Measurements from ENCODE around the gene LY6G5B. TPM values are rescaled to one million over a fixed set of nuclear protein-coding genes. Genes with fewer than 3 reads are reported as not detected.

The LY6G5B gene
- total and polyA plus RNA-seq, 2 donors (not counting 1 experiment from before 2014, with no cell fraction given), result 28.4 to 44.2 TPM

DNA sequence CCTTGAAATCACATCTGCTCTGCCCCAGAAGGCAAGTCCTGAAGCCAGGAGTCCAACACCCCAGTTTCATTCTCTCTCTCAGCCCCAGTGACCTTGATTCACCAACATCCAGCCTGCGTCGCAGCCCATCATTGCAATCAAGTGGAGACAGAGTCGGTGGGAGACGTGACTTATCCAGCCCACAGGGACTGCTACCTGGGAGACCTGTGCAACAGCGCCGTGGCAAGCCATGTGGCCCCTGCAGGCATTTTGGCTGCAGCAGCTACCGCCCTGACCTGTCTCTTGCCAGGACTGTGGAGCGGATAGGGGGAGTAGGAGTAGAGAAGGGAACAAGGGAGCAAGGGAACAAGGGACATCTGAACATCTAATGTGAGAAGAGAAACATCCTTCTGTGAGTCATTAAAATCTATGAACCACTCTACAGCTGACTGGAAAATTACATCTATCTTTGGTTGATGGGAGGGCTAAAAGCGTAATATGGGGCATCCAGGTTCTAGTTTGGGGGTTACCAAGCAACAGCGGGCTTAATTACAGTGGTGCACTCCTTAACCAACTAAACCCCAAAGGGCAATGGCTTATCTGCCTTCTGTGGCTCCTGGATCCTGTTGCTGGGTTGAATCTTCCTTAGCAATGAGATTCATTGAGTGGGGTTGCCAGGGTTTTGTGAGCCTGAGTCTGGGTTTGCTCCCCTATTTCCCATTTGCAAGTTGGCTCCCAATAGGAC is 47.9 kb downstream of the LY6G5B start:
- no peaks in the 10 kb centered on the region for H3K9me3 Mint-ChIP-seq (ENCODE audit: insufficient read depth)
- TF ChIP-seq EZH2 (IDR thresholded peaks at IDR 0.05; ENCODE audit: borderline replicate concordance, insufficient read depth, low read depth, low read length, poor library complexity, severe bottlenecking), result no peak
- TF ChIP-seq, protein P1, sequence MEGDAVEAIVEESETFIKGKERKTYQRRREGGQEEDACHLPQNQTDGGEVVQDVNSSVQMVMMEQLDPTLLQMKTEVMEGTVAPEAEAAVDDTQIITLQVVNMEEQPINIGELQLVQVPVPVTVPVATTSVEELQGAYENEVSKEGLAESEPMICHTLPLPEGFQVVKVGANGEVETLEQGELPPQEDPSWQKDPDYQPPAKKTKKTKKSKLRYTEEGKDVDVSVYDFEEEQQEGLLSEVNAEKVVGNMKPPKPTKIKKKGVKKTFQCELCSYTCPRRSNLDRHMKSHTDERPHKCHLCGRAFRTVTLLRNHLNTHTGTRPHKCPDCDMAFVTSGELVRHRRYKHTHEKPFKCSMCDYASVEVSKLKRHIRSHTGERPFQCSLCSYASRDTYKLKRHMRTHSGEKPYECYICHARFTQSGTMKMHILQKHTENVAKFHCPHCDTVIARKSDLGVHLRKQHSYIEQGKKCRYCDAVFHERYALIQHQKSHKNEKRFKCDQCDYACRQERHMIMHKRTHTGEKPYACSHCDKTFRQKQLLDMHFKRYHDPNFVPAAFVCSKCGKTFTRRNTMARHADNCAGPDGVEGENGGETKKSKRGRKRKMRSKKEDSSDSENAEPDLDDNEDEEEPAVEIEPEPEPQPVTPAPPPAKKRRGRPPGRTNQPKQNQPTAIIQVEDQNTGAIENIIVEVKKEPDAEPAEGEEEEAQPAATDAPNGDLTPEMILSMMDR (IDR thresholded peaks at IDR 0.05), result no peak
- ATAC-seq (ENCODE audit: low read depth) (no peak), DNase-seq (no peak)
- H3K27ac Mint-ChIP-seq, result no peak overlapping the region
- Histone ChIP-seq H3K79me2 (ENCODE audit: control insufficient read depth, insufficient read depth, low read length) (no peaks in the 10 kb centered on the region), H3K27ac (ENCODE audit: low read length in 2 of 2) (no peak overlapping the region), H3K36me3 (replicated peaks in 1 of 2; ENCODE audit: control extremely low read depth in 1 of 2, control insufficient read depth in 1 of 2, extremely low read depth in 1 of 2, insufficient read depth in 2 of 2, low read length in 1 of 2) (no peaks in the 10 kb centered on the region), H4K20me1 (ENCODE audit: control insufficient read depth, insufficient read depth, low read length, poor library complexity, severe bottlenecking) (no peaks in the 10 kb centered on the region), H3K4me1 (ENCODE audit: control insufficient read depth in 2 of 2, insufficient read depth in 2 of 2, low read length in 2 of 2) (no peaks in the 10 kb centered on the region), H2AFZ (ENCODE audit: insufficient read depth, low read depth, low read length, poor library complexity, severe bottlenecking) (no peak overlapping the region), H3K27me3 (replicated peaks in 1 of 4; ENCODE audit: control extremely low read depth in 1 of 4, control insufficient read depth in 3 of 4, insufficient read depth in 4 of 4, low read length in 3 of 4) (no peaks in the 10 kb centered on the region), H3K4me3 (ENCODE audit: control extremely low read depth in 1 of 5, extremely low read depth in 1 of 5, insufficient read depth in 1 of 5, low read depth in 2 of 5, low read length in 4 of 5) (no peak overlapping the region), H3K9me3 (ENCODE audit: control extremely low read depth in 1 of 3, control insufficient read depth in 2 of 3, insufficient read depth in 1 of 3, low read length in 2 of 3) (no peaks in the 10 kb centered on the region), H3K9ac (ENCODE audit: low read length) (no peak overlapping the region), H3K4me2 (replicated peaks; ENCODE audit: low read depth, low read length, poor library complexity, severe bottlenecking) (no peak overlapping the region)
- no peak overlapping the region for H3K4me3 Mint-ChIP-seq
- POLR2A ChIA-PET, result no interaction called here
- 92% methylated on average over 7 of the region's 10 CpGs for WGBS (ENCODE audit: insufficient coverage)
- H3K4me1 Mint-ChIP-seq, result peaks cover 1% of the 10 kb centered on the region
- intact Hi-C loops (cut with micrococcal nuclease), result no loop called here
- H3K27me3 Mint-ChIP-seq, result peaks cover 1% of the 10 kb centered on the region
- CTCF ChIA-PET, result no interaction called here

DNA sequence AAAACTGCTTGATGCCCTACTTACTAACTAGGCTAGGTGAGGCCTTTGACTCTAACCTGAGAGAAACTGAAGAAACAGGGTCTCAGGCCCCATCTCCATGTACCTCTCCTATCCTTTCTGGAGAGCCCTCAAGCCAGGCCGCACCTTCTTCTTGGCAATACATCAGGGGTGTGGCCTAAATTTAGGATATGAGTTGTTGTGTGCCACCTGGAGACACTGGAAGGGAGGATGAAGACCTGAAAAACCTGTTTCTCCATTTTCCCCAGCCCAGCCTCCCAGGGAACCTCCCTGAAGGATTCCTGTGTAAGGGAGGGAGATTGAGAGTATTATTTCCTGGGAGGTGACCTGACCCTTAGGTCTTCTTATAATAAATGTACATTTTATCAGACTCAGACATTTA is 48.5 kb downstream of the LY6G5B start:
- Histone ChIP-seq H3K27ac (ENCODE audit: low read length in 2 of 2) (no peak overlapping the region), H3K9ac (ENCODE audit: low read length) (no peak overlapping the region), H3K27me3 (replicated peaks in 1 of 4; ENCODE audit: control extremely low read depth in 1 of 4, control insufficient read depth in 3 of 4, insufficient read depth in 4 of 4, low read length in 3 of 4) (no peaks in the 10 kb centered on the region), H2AFZ (ENCODE audit: insufficient read depth, low read depth, low read length, poor library complexity, severe bottlenecking) (no peak overlapping the region), H3K4me1 (ENCODE audit: control insufficient read depth in 2 of 2, insufficient read depth in 2 of 2, low read length in 2 of 2) (peaks cover 3 to 5% of the 10 kb centered on the region in 2 donors), H3K36me3 (replicated peaks in 1 of 2; ENCODE audit: control extremely low read depth in 1 of 2, control insufficient read depth in 1 of 2, extremely low read depth in 1 of 2, insufficient read depth in 2 of 2, low read length in 1 of 2) (no peaks in the 10 kb centered on the region), H3K79me2 (ENCODE audit: control insufficient read depth, insufficient read depth, low read length) (no peaks in the 10 kb centered on the region), H3K4me2 (replicated peaks; ENCODE audit: low read depth, low read length, poor library complexity, severe bottlenecking) (no peak overlapping the region), H4K20me1 (ENCODE audit: control insufficient read depth, insufficient read depth, low read length, poor library complexity, severe bottlenecking) (no peaks in the 10 kb centered on the region), H3K4me3 (ENCODE audit: control extremely low read depth in 1 of 5, extremely low read depth in 1 of 5, insufficient read depth in 1 of 5, low read depth in 2 of 5, low read length in 4 of 5) (no peak overlapping the region), H3K9me3 (ENCODE audit: control extremely low read depth in 1 of 3, control insufficient read depth in 2 of 3, insufficient read depth in 1 of 3, low read length in 2 of 3) (no peaks in the 10 kb centered on the region)
- no peaks in the 10 kb centered on the region for H3K9me3 Mint-ChIP-seq (ENCODE audit: insufficient read depth)
- intact Hi-C loops (cut with micrococcal nuclease), result no loop called here
- POLR2A ChIA-PET, result no interaction called here
- H3K4me1 Mint-ChIP-seq, result peaks cover 6% of the 10 kb centered on the region
- no peak for ATAC-seq (ENCODE audit: low read depth)
- no peaks in the 10 kb centered on the region for H3K27me3 Mint-ChIP-seq
- DNase-seq, result no peak
- CTCF ChIA-PET, result no interaction called here
- H3K4me3 Mint-ChIP-seq, result no peak overlapping the region
- no peak overlapping the region for H3K27ac Mint-ChIP-seq
- TF ChIP-seq, protein P1 (IDR thresholded peaks at IDR 0.05), result no peak
- TF ChIP-seq EZH2 (IDR thresholded peaks at IDR 0.05; ENCODE audit: borderline replicate concordance, insufficient read depth, low read depth, low read length, poor library complexity, severe bottlenecking), result no peak
- no CpG with 5 or more reads among the region's 1 CpG for WGBS (ENCODE audit: insufficient coverage)
